Hypothalamus (tissue), 51 donors: ENCODE data around the gene STK24.

Source experiments
- DNase-seq, 51 donors: peaks; one replicate each; lab custom pipeline; 2025; lab: John Stamatoyannopoulos, UW

STK24 gene

DNA sequence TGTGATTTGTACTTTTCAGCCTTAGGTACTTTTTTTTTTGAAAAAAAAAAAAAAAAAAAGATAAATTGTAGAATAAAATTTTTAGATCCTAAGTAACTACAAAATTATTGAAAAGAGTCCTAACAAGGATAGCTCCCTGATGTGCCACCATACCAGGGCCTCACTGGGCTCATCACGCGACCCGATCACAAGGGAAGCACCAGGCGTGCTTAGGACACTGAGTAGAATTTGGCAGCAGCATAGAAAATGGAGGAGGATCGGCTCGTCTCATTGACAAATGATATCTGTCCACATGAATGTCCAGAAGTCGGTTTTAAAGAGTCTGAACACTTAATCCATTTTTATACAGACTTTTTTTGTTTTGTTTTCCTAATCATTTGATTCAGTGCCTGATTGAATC is 179.0 kb downstream of the STK24 start:
- DNase-seq: no peak

DNA sequence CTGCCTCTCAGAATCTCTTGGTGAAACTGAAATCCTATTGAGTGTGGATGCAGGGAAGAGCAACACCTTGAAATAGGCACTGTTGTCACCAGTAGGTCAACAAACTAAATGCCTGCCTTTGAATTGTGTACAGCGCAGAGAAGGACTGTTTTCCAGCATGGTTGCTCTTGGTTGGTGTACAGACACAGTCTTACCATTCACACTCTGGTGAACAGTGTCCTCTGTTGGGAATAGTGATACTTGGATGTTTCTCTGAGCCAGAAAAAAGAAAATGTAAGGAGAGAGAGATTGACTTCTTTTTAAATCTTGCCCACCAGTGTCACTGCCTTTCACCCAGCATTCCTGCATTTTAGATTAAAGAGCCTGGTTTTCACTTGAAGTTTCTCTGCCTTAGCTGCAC is 179.7 kb downstream of the STK24 start:
- DNase-seq: no peak

DNA sequence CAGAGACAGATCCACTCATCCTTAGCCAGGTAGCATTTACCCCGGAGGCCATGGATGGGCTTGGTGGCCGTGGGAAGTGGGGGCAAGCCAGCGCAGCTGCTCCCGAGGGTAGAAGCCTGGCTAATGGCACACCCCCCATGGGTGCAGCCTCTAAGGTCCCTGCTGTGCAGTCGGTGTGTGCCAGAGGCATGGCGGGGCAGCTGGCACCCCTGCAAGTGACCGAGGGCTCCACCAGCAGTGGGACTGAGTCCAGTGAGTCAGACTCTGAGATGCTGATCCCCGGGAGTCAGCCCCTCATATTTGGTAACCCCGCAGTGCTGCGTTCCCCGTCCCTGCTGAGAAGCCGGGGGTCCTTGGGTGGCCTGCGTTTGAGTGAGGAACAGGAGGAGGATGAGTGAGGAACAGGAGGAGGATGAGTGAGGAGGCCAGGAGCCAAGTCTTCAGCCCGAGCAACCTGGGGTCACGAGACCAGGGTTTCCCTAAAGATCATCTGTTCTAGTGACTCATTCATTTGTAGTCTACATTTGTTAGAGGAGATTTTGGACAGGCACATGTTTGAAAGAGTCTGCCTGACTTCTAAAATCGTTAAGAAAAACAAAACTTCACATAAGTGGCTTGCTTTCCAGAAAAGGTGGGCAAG is 180.7 kb downstream of the STK24 start:
- DNase-seq: no peak
